Vagina (tissue), 2 donors: ENCODE measurements around the gene RPL18A.

Experiments used
- POLR2AphosphoS5 ChIP-seq, 2 donors: sonication (generic); formaldehyde crosslinking; IDR thresholded peaks; one replicate each; pipeline ENCODE4 v1.9.0; 2017; ENCODE audit warnings: antibody characterized with exemption in 2 of 2, mild to moderate bottlenecking in 2 of 2, low read depth in 1 of 2; ENCODE audit not compliant: insufficient read depth in 1 of 2
- TF ChIP-seq, protein P1 (sequence below), 3 experiments: fragments of 450-650 bp in 2 of 3; fragments of 200-600 bp in 1 of 3; sonication (generic) in 1 of 3; IDR thresholded peaks; one replicate each; pipeline ENCODE4 v1.5.1; 2017 to 2019; ENCODE audit warnings: antibody characterized with exemption in 3 of 3, mild to moderate bottlenecking in 2 of 3, moderate library complexity in 2 of 3

DNA sequence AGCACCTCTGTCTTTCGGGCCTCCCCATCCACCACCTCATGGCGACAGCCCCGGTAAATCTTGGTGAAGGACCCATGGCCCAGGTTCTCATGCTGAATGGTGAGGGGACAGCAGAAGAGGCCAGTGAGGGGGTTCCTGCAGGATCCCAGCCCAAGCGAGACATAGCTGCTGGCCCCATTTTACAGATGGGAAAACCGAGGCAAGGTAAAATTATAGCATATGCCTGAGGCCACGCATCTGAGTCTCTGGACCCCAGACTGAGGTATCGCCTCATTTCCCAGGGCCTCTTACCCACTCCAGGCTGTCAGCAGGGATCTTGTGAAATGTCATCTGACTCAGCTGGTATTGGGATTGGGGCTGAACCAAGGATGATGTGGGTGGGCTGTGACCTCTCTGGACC, 21.7 kb upstream of the RPL18A start:
- TF ChIP-seq, protein P1, sequence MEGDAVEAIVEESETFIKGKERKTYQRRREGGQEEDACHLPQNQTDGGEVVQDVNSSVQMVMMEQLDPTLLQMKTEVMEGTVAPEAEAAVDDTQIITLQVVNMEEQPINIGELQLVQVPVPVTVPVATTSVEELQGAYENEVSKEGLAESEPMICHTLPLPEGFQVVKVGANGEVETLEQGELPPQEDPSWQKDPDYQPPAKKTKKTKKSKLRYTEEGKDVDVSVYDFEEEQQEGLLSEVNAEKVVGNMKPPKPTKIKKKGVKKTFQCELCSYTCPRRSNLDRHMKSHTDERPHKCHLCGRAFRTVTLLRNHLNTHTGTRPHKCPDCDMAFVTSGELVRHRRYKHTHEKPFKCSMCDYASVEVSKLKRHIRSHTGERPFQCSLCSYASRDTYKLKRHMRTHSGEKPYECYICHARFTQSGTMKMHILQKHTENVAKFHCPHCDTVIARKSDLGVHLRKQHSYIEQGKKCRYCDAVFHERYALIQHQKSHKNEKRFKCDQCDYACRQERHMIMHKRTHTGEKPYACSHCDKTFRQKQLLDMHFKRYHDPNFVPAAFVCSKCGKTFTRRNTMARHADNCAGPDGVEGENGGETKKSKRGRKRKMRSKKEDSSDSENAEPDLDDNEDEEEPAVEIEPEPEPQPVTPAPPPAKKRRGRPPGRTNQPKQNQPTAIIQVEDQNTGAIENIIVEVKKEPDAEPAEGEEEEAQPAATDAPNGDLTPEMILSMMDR (IDR thresholded peaks at IDR 0.05), result no peak
- no peak for TF ChIP-seq POLR2AphosphoS5 (IDR thresholded peaks at IDR 0.05; ENCODE audit: insufficient read depth in 1 of 2, low read depth in 1 of 2)
